Memory B cell (primary cell): ENCODE measurements around the gene DPP10.

Source experiments
- ATAC-seq: fragments of 150-1000 bp; cut with Tn5 transposase; 2 replicates; pipeline ENCODE4 v1.10.0; 2021; ENCODE audit warnings: low read depth, mild to moderate bottlenecking, moderate library complexity
- DNase-seq, 2 donors: peaks; one replicate each; pipeline ENCODE4 v3.0.0; 2022; ENCODE audit warnings: low spot score in 2 of 2
- H3K27ac Mint-ChIP-seq: one replicate; pipeline ENCODE4 v1.8.0; 2022; ENCODE audit warnings: mild to moderate bottlenecking, moderate library complexity, mixed read lengths
- H3K27me3 Mint-ChIP-seq: one replicate; pipeline ENCODE4 v1.8.0; 2022; ENCODE audit warnings: mixed read lengths
- H3K36me3 Mint-ChIP-seq: one replicate; pipeline ENCODE4 v1.8.0; 2022; ENCODE audit warnings: mild to moderate bottlenecking, mixed read lengths
- H3K4me1 Mint-ChIP-seq: one replicate; pipeline ENCODE4 v1.8.0; 2022; ENCODE audit warnings: mixed read lengths
- H3K4me3 Mint-ChIP-seq: one replicate; pipeline ENCODE4 v1.8.0; 2022; ENCODE audit warnings: mild to moderate bottlenecking, moderate library complexity, mixed read lengths
- H3K9me3 Mint-ChIP-seq: one replicate; pipeline ENCODE4 v1.8.0; 2022; ENCODE audit warnings: mixed read lengths

The DPP10 gene

GRCh38 chr2:115624332-115624731 is 1181.9 kb downstream of the DPP10 start:
- H3K9me3 Mint-ChIP-seq: peaks cover 3% of the 10 kb centered on the region
- no peaks in the 10 kb centered on the region for H3K27me3 Mint-ChIP-seq
- DNase-seq: no peak
- H3K4me3 Mint-ChIP-seq: no peak overlapping the region
- H3K27ac Mint-ChIP-seq: no peak overlapping the region
- H3K4me1 Mint-ChIP-seq: no peaks in the 10 kb centered on the region
- no peaks in the 10 kb centered on the region for H3K36me3 Mint-ChIP-seq
- no peak for ATAC-seq

DNA sequence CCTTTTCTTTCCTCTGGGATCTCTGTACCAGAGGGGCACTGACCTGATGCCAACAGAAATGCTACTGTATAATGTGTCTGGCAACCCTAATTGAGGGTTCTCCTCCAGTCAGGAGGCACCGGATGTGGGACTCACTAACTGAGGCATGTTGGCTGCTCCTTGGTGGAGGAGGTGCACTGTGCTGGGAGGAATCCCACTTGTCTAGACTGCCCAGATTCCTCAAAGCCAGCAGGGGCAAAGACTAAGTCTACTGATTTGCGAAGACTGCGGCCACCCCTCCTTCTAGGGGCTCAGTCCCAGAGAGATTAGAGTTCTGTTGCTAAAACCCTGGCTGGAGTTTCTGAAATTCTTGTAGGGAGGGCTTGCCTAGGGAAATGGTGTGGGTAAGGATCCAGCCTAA is 1192.1 kb downstream of the DPP10 start:
- no peak for ATAC-seq
- no peaks in the 10 kb centered on the region for H3K36me3 Mint-ChIP-seq
- no peak for DNase-seq
- no peak overlapping the region for H3K4me3 Mint-ChIP-seq
- H3K4me1 Mint-ChIP-seq: no peaks in the 10 kb centered on the region
- no peaks in the 10 kb centered on the region for H3K27me3 Mint-ChIP-seq
- H3K9me3 Mint-ChIP-seq: peaks cover 12% of the 10 kb centered on the region
- H3K27ac Mint-ChIP-seq: no peak overlapping the region

DNA sequence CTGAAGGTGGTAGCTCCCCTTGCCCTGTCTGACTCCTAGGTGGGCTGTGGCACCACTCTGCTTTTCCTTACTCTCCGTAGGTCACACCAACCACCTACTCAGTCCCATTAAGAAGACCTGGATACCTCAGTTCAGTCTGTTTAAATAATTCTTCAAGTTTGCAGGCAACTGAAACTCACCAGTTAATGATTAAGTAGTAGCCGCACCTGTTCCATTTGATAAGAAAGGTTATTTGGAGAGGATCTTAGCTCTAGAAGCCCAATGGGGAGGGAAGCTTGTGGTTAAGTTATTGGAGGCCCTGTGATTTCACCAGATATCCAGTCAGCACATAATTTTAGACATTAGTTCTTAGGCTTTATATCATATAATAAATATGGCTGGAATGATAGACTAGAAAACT is 1193.0 kb downstream of the DPP10 start:
- Mint-ChIP-seq H3K4me1 (no peaks in the 10 kb centered on the region), H3K36me3 (no peaks in the 10 kb centered on the region), H3K4me3 (no peak overlapping the region), H3K9me3 (peaks cover 12% of the 10 kb centered on the region), H3K27me3 (no peaks in the 10 kb centered on the region), H3K27ac (no peak overlapping the region)
- no peak for DNase-seq
- no peak for ATAC-seq

DNA sequence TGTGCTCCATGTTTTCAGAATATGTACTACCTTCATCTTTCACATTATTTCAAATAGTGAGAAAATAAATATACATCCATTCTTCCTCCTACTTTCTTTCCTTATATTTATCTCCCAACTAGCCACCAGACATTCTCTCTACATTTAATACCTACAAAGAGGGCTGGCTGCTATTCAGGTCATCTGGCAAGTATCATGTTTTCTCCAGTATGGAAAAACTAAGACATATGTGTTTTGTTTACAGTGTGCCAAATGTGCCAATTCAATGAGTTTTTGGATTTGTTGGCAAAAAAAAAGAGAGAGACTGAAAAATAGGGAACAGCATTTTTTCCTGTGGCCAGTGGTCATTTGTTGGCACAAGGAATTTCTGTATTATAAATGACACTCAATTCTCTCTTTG is 1207.3 kb downstream of the DPP10 start:
- Mint-ChIP-seq H3K27me3 (no peaks in the 10 kb centered on the region), H3K36me3 (no peaks in the 10 kb centered on the region), H3K4me3 (no peak overlapping the region), H3K27ac (no peak overlapping the region), H3K9me3 (peaks cover 4% of the 10 kb centered on the region), H3K4me1 (no peaks in the 10 kb centered on the region)
- DNase-seq: no peak
- ATAC-seq: no peak

GRCh38 chr2:115650827-115651226 is 1208.4 kb downstream of the DPP10 start:
- H3K27ac Mint-ChIP-seq: no peak overlapping the region
- H3K36me3 Mint-ChIP-seq: no peaks in the 10 kb centered on the region
- ATAC-seq (no peak), DNase-seq (no peak)
- no peaks in the 10 kb centered on the region for H3K27me3 Mint-ChIP-seq
- H3K9me3 Mint-ChIP-seq: peaks cover 4% of the 10 kb centered on the region
- no peak overlapping the region for H3K4me3 Mint-ChIP-seq
- no peaks in the 10 kb centered on the region for H3K4me1 Mint-ChIP-seq

DNA sequence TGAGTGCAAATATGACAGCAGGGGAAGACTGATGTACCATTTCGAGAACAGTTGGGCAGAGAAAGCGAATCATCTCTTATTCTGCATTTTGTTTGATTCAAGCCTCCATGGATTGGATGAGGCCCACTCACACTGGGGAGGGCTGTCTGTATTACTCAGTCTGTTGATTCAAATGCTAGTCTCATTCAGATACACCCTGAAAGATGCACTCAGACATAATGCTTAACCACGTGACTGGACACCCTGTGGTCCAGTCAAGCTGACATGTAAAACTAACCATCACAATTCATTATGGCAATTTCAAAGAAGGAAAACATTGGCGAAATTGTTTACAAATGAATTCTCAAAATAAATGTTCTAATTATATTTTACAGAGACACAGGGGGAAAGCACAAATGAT is 1210.2 kb downstream of the DPP10 start:
- ATAC-seq (no peak), DNase-seq (no peak)
- Mint-ChIP-seq H3K4me3 (no peak overlapping the region), H3K4me1 (no peaks in the 10 kb centered on the region), H3K36me3 (no peaks in the 10 kb centered on the region), H3K27me3 (no peaks in the 10 kb centered on the region), H3K9me3 (peaks cover 3% of the 10 kb centered on the region), H3K27ac (no peak overlapping the region)

DNA sequence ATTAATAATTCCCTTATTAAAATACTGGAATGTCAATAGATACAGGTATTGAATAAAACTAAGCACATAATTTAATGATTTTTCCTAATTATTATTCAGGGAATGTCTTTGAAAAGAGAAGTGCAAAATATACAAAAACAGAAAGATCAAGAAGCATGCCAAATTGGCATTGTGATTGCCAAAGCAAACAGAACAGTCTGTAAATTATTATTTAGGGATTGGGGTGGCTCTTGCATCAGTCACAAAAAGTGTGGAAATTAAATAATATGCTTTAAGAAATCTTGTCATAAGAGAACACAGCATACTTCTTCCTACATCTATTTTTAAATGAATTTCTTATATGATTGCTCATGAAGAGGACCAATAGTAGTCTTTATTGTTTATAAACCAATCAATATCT is 1211.9 kb downstream of the DPP10 start:
- no peaks in the 10 kb centered on the region for H3K27me3 Mint-ChIP-seq
- no peak overlapping the region for H3K27ac Mint-ChIP-seq
- peaks cover 3% of the 10 kb centered on the region for H3K9me3 Mint-ChIP-seq
- H3K4me1 Mint-ChIP-seq: no peaks in the 10 kb centered on the region
- DNase-seq: no peak
- H3K36me3 Mint-ChIP-seq: no peaks in the 10 kb centered on the region
- H3K4me3 Mint-ChIP-seq: no peak overlapping the region
- no peak for ATAC-seq

DNA sequence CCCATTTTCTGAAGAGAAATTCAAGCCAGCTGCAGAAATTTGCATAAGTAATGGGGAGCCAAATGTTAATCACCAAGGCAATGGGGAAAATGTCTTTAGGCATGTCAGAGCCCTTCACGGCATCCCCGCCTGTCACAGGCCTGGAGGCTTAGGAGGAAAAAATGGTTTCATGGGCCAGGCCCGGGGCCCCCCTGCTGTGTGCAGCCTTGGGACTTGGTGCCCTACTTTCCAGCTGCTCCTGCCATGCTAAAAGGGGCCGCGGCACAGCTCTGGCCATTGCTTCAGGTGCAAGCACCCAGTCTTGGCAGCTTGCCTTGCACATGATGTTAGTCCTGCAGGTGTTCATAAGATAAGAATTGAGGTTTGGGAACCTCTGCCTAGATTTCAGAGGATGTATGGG is 1235.7 kb downstream of the DPP10 start:
- peaks cover 15% of the 10 kb centered on the region for H3K9me3 Mint-ChIP-seq
- no peak overlapping the region for H3K4me3 Mint-ChIP-seq
- no peak overlapping the region for H3K27ac Mint-ChIP-seq
- ATAC-seq (no peak), DNase-seq (no peak)
- H3K4me1 Mint-ChIP-seq: no peaks in the 10 kb centered on the region
- no peaks in the 10 kb centered on the region for H3K36me3 Mint-ChIP-seq
- no peaks in the 10 kb centered on the region for H3K27me3 Mint-ChIP-seq

GRCh38 chr2:115684345-115684744 is 1241.9 kb downstream of the DPP10 start:
- peaks cover 4% of the 10 kb centered on the region for H3K9me3 Mint-ChIP-seq
- no peaks in the 10 kb centered on the region for H3K36me3 Mint-ChIP-seq
- no peaks in the 10 kb centered on the region for H3K27me3 Mint-ChIP-seq
- H3K4me3 Mint-ChIP-seq: no peak overlapping the region
- no peak for DNase-seq
- no peak overlapping the region for H3K27ac Mint-ChIP-seq
- H3K4me1 Mint-ChIP-seq: no peaks in the 10 kb centered on the region
- no peak for ATAC-seq

- DNase-seq: no peak
- no peaks in the 10 kb centered on the region for H3K9me3 Mint-ChIP-seq
- H3K4me1 Mint-ChIP-seq: no peaks in the 10 kb centered on the region
These were observed 1249.0 kb downstream of the DPP10 start for GRCh38 chr2:115691409-115691808.

GRCh38 chr2:115694651-115695050 is 1252.2 kb downstream of the DPP10 start:
- no peak for DNase-seq
- peaks cover 2% of the 10 kb centered on the region for H3K9me3 Mint-ChIP-seq
- H3K27ac Mint-ChIP-seq: no peak overlapping the region
- H3K4me1 Mint-ChIP-seq: no peaks in the 10 kb centered on the region
- H3K27me3 Mint-ChIP-seq: no peaks in the 10 kb centered on the region
- no peak for ATAC-seq
- H3K4me3 Mint-ChIP-seq: no peak overlapping the region
- H3K36me3 Mint-ChIP-seq: no peaks in the 10 kb centered on the region

More at GRCh38 chr2:115691409-115691808, 1249.0 kb downstream of the DPP10 start:
- ATAC-seq: no peak
- H3K4me3 Mint-ChIP-seq: no peak overlapping the region
- H3K36me3 Mint-ChIP-seq: no peaks in the 10 kb centered on the region
- H3K27ac Mint-ChIP-seq: no peak overlapping the region
- H3K27me3 Mint-ChIP-seq: no peaks in the 10 kb centered on the region

DNA sequence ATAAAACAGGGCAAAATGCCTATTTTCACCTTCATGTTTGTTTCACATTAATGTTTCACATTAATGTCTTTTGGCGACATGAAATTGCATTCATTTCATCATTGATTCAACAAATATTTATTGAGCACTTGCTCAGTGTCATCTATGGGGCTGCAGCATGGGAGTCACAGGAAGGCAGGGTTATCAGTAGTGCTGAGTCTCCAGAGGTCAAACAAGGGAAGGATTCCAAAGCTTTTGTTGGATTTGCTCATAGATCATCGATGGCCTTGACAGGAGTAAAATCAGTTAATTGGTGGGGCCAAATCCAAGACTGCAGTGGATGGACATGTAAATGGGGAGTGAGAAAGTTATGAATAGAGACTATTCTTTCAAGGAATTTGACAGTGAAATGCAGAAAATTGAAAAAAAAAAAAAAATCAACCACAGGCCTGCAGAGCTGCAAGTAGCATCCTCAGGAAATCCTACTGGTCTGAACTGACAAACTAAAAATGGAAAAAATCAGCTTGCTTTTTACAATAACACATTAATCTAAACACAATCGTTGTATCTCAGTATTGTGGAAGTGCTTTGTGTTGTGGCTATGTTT is 1290.8 kb downstream of the DPP10 start:
- peaks cover 8% of the 10 kb centered on the region for H3K9me3 Mint-ChIP-seq
- DNase-seq (no peak), ATAC-seq (no peak)
- no peaks in the 10 kb centered on the region for H3K36me3 Mint-ChIP-seq
- H3K27ac Mint-ChIP-seq: no peak overlapping the region
- no peak overlapping the region for H3K4me3 Mint-ChIP-seq
- no peaks in the 10 kb centered on the region for H3K4me1 Mint-ChIP-seq
- no peaks in the 10 kb centered on the region for H3K27me3 Mint-ChIP-seq

DNA sequence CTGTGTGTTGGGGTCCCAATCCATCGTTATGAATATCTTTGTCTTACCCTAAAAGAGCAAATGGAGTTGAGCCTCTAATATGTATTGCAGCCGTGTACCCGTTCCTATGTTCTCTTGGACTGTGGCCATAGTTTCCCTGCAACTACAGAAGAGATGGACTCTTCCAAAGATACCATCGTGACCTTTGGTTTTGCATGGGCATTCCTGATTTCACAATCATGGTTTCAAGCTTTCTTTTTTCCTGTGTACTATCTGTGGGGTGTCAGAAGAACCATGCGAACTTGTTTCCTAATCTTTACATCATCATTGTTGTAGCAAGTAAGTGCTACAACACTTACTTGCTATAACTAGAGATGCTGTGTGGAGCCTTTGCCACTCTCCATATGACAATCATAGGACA is 1295.7 kb downstream of the DPP10 start:
- peaks cover 4% of the 10 kb centered on the region for H3K9me3 Mint-ChIP-seq
- H3K27me3 Mint-ChIP-seq: no peaks in the 10 kb centered on the region
- no peak for DNase-seq
- H3K4me1 Mint-ChIP-seq: no peaks in the 10 kb centered on the region
- no peaks in the 10 kb centered on the region for H3K36me3 Mint-ChIP-seq
- ATAC-seq: no peak
- no peak overlapping the region for H3K27ac Mint-ChIP-seq
- H3K4me3 Mint-ChIP-seq: no peak overlapping the region

- ATAC-seq: no peak
- Mint-ChIP-seq H3K9me3 (peaks cover 2% of the 10 kb centered on the region), H3K4me3 (no peak overlapping the region), H3K4me1 (no peaks in the 10 kb centered on the region), H3K36me3 (no peaks in the 10 kb centered on the region), H3K27ac (no peak overlapping the region), H3K27me3 (no peaks in the 10 kb centered on the region)
- DNase-seq: no peak
These were observed 1297.1 kb downstream of the DPP10 start for GRCh38 chr2:115739574-115739973.

DNA sequence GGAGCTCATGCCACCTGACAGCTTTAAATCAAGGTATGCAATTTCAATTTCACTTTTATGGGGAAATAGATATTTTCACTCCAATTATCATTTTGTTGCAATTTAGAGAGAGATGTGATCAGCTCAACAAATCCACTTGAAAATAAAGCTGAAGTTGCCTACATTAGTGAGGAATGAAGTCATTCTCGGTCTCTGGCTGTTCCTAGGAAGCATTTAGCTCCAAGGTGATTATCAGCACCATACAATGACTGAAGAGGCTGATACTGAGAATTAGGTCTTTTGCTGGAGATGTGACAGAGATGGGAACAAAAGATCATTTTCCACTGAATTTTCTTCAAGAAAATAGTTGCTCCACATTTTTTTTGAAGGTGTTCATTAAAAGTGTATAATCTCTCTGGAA is 1303.7 kb downstream of the DPP10 start:
- Mint-ChIP-seq H3K9me3 (peaks cover 2% of the 10 kb centered on the region), H3K4me3 (no peak overlapping the region), H3K27ac (no peak overlapping the region), H3K4me1 (no peaks in the 10 kb centered on the region), H3K27me3 (no peaks in the 10 kb centered on the region), H3K36me3 (no peaks in the 10 kb centered on the region)
- ATAC-seq: no peak
- DNase-seq: no peak
